Breast epithelium (tissue), 3 donors: ENCODE measurements around the gene GABPB2.

Source experiments
- CTCF ChIP-seq, 3 donors: fragments of 450-650 bp; IDR thresholded peaks; one replicate each; pipeline ENCODE4 v1.5.1; 2016 to 2017; ENCODE audit warnings: antibody characterized with exemption in 3 of 3, mild to moderate bottlenecking in 3 of 3, moderate library complexity in 3 of 3
- POLR2AphosphoS5 ChIP-seq, 3 donors: sonication (generic); formaldehyde crosslinking; IDR thresholded peaks; one replicate each; pipeline ENCODE4 v1.6.1; 2017; ENCODE audit warnings: antibody characterized with exemption in 3 of 3

- TF ChIP-seq CTCF (IDR thresholded peaks at IDR 0.05) (no peak), POLR2AphosphoS5 (IDR thresholded peaks at IDR 0.05) (no peak)
Measured at GRCh38 chr1:151032164-151032563, 38.4 kb upstream of the GABPB2 start.
